GM23338 (cell line): ENCODE results near the gene OPTC.
"Not testable (repeated sequence)": the region's sequence is repeated elsewhere in the genome, so short reads cannot be mapped to it uniquely, and the experiment has no call there.

Experiments
- CREB1 ChIP-seq: fragments of 250-450 bp; sonication (Bioruptor Pico); IDR thresholded peaks from 2 replicates; pipeline ENCODE4 v1.5.0; 2020; ENCODE audit warnings: low read depth, mild to moderate bottlenecking, moderate library complexity
- EZH2 ChIP-seq: fragments of 200-600 bp; sonication (generic); IDR thresholded peaks from one replicate; pipeline ENCODE4 v1.8.0; 2017; ENCODE audit warnings: antibody characterized with exemption, mild to moderate bottlenecking, low read depth; ENCODE audit not compliant: unreplicated experiment
- EZH2phosphoT487 ChIP-seq: fragments of 200-600 bp; sonication (generic); IDR thresholded peaks from one replicate; pipeline ENCODE4 v1.8.1; 2018; ENCODE audit warnings: antibody characterized with exemption; ENCODE audit not compliant: unreplicated experiment
- NANOG ChIP-seq: IDR thresholded peaks from 2 replicates; pipeline ENCODE4 v1.6.1; 2016; ENCODE audit warnings: antibody characterized with exemption, borderline replicate concordance
- POLR2AphosphoS5 ChIP-seq: IDR thresholded peaks from 2 replicates; pipeline ENCODE4 v1.6.1; 2016; ENCODE audit warnings: antibody characterized with exemption, low read depth
- STAT1 ChIP-seq: IDR thresholded peaks from one replicate; pipeline ENCODE4 v1.6.1; 2016; ENCODE audit warnings: antibody characterized with exemption; ENCODE audit not compliant: unreplicated experiment
- ZNF114 ChIP-seq: fragments of 250-450 bp; sonication (Bioruptor Pico); IDR thresholded peaks from 2 replicates; pipeline ENCODE4 v1.5.0; 2020; ENCODE audit warnings: mild to moderate bottlenecking, moderate library complexity
- TF ChIP-seq, protein P1 (sequence below), 2 experiments: fragments of 200-600 bp in 1 of 2; sonication (generic) in 1 of 2; conservative IDR thresholded peaks; 2 replicates each; pipeline versions ENCODE4 v1.5.1 to v1.6.1; 2016 to 2017; ENCODE audit warnings: antibody characterized with exemption in 2 of 2, low read depth in 2 of 2, mild to moderate bottlenecking in 2 of 2, moderate library complexity in 1 of 2
- TF ChIP-seq, protein P2 (sequence below): IDR thresholded peaks from one replicate; pipeline ENCODE4 v1.6.1; 2018; ENCODE audit warnings: antibody characterized with exemption; ENCODE audit not compliant: unreplicated experiment
- TF ChIP-seq, protein P3 (sequence below): IDR thresholded peaks from 2 replicates; pipeline ENCODE4 v1.6.1; 2016; ENCODE audit warnings: antibody characterized with exemption

DNA sequence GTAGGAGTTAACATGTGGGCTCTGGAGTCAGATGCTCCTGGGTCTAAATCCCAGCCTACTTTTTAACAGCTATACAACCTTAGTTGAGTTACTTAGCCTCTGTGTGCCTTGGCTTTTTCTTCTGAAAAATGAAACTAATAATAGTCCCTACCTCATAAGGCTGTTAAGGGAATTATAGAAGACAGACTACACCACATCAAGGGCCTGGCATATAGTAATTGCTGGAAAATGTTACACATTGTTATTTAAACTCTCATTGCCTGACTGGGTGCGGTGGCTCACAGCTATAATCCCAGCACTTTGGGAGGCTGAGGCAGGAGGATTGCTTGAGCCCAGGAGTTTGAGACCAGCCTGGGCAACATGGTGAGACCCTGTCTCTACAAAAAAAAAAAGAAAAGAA is 46.4 kb upstream of the OPTC start:
- TF ChIP-seq, protein P1, sequence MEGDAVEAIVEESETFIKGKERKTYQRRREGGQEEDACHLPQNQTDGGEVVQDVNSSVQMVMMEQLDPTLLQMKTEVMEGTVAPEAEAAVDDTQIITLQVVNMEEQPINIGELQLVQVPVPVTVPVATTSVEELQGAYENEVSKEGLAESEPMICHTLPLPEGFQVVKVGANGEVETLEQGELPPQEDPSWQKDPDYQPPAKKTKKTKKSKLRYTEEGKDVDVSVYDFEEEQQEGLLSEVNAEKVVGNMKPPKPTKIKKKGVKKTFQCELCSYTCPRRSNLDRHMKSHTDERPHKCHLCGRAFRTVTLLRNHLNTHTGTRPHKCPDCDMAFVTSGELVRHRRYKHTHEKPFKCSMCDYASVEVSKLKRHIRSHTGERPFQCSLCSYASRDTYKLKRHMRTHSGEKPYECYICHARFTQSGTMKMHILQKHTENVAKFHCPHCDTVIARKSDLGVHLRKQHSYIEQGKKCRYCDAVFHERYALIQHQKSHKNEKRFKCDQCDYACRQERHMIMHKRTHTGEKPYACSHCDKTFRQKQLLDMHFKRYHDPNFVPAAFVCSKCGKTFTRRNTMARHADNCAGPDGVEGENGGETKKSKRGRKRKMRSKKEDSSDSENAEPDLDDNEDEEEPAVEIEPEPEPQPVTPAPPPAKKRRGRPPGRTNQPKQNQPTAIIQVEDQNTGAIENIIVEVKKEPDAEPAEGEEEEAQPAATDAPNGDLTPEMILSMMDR (conservative IDR thresholded peaks at IDR 0.05; ENCODE audit: low read depth in 2 of 2): not testable (repeated sequence)
- TF ChIP-seq EZH2; POLR2AphosphoS5; CREB1 (CRISPR knock-in tag); EZH2phosphoT487; ZNF114 (CRISPR knock-in tag); NANOG; STAT1: not testable (repeated sequence)
- TF ChIP-seq, protein P2, sequence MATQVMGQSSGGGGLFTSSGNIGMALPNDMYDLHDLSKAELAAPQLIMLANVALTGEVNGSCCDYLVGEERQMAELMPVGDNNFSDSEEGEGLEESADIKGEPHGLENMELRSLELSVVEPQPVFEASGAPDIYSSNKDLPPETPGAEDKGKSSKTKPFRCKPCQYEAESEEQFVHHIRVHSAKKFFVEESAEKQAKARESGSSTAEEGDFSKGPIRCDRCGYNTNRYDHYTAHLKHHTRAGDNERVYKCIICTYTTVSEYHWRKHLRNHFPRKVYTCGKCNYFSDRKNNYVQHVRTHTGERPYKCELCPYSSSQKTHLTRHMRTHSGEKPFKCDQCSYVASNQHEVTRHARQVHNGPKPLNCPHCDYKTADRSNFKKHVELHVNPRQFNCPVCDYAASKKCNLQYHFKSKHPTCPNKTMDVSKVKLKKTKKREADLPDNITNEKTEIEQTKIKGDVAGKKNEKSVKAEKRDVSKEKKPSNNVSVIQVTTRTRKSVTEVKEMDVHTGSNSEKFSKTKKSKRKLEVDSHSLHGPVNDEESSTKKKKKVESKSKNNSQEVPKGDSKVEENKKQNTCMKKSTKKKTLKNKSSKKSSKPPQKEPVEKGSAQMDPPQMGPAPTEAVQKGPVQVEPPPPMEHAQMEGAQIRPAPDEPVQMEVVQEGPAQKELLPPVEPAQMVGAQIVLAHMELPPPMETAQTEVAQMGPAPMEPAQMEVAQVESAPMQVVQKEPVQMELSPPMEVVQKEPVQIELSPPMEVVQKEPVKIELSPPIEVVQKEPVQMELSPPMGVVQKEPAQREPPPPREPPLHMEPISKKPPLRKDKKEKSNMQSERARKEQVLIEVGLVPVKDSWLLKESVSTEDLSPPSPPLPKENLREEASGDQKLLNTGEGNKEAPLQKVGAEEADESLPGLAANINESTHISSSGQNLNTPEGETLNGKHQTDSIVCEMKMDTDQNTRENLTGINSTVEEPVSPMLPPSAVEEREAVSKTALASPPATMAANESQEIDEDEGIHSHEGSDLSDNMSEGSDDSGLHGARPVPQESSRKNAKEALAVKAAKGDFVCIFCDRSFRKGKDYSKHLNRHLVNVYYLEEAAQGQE: not testable (repeated sequence)
- TF ChIP-seq, protein P3, sequence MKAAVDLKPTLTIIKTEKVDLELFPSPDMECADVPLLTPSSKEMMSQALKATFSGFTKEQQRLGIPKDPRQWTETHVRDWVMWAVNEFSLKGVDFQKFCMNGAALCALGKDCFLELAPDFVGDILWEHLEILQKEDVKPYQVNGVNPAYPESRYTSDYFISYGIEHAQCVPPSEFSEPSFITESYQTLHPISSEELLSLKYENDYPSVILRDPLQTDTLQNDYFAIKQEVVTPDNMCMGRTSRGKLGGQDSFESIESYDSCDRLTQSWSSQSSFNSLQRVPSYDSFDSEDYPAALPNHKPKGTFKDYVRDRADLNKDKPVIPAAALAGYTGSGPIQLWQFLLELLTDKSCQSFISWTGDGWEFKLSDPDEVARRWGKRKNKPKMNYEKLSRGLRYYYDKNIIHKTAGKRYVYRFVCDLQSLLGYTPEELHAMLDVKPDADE: not testable (repeated sequence)
